ENCODE results near the gene ZNF117. TPM values are rescaled to one million over a fixed set of nuclear protein-coding genes. Genes with fewer than 3 reads are reported as not detected.

Gene ZNF117
- total and polyA plus RNA-seq, 9 of the 15 experiments (the other 6 are each of a cell fraction or from before 2014, with no cell fraction given) = 2.5 to 18.9 (median 14.1) TPM

DNA sequence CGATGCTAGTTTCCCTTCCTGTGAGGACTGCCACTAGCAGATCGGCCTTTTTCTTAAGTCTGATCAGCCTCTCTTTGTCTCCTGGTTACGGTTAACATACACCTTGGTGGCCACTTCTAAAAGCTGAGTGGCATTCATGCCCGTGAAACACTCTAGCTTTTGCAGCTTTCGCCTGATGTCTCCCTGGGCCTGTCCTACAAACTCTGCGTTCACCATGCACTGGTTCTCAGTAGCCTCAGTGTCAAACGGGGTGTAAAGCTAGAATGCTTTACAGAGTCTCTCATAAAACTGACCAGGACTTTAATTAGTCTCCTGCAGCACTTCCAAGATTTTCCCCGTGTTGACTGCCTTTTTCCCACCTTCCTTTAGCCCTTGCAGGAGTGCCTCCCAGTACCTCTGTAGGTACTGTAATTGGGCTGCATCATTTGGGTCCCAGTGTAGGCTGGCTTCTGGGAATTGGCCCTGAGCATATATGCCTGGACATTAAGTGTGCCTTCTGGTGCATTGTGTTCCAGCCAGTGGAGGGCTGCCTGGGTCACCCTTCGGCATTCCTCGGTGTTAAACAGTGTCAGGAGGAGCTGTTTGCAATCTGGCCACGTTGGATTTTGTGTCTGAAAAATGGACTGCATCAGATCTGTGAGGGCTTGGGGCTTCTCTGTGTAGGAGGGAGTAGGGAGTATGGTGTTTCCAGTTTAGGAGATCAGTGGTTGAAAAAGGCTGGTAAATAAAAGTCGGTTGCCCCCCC lies 6.5 kb upstream of the ZNF117 start:
- Histone ChIP-seq H2AFZ (ENCODE audit: low read depth, low read length) (no peak overlapping the region), H3K27ac (ENCODE audit: extremely low read depth, low read depth, low read length) (no peak overlapping the region; the same call in 2 of the 3 replicates), H3K9me1 (ENCODE audit: control insufficient read depth, insufficient read depth, low read length) (no peaks in the 10 kb centered on the region), H3K27me3 (ENCODE audit: control insufficient read depth in 2 of 2, insufficient read depth in 2 of 2, low read length in 2 of 2) (no peaks in the 10 kb centered on the region), H3K79me2 (ENCODE audit: control insufficient read depth, insufficient read depth, low read length) (peaks cover 44% of the 10 kb centered on the region), H3K4me2 (ENCODE audit: insufficient read depth, low read length) (no peak overlapping the region), H3K9ac (ENCODE audit: insufficient read depth in 1 of 2, low read depth in 2 of 2, low read length in 2 of 2) (no peak overlapping the region), H3K4me1 (replicated peaks in 1 of 2; ENCODE audit: control insufficient read depth in 2 of 2, insufficient read depth in 2 of 2, low read length in 2 of 2) (peaks cover 14 to 33% of the 10 kb centered on the region in 2 experiments; a peak in 4 of 5 replicates), H3K4me3 (no peak overlapping the region), H3K36me3 (ENCODE audit: control insufficient read depth, insufficient read depth, low read length) (peaks cover 48% of the 10 kb centered on the region), H4K20me1 (replicated peaks; ENCODE audit: control insufficient read depth, insufficient read depth, low read length) (no peaks in the 10 kb centered on the region), H3K9me3 (replicated peaks; ENCODE audit: control insufficient read depth, insufficient read depth, low read depth, low read length) (peaks cover 75% of the 10 kb centered on the region)
- CTCF ChIA-PET (ENCODE audit: low intra/inter-chr PET ratio) = no interaction called here
- no TSS peak for BruUV-seq (replicated peaks)
- 91% methylated on average over 12 of the region's 12 CpGs for WGBS (ENCODE audit: insufficient coverage, low coverage, missing lambda C conversion rate)
- POLR2A ChIA-PET = no interaction called here
- intact Hi-C loops (cut with micrococcal nuclease) (loop anchor here (5.0 kb wide), 2 partner anchors 45 to 95 kb away; partner anchors contain the start of gene ZNF273), in situ Hi-C loops (cut with MboI) (no loop called here)
- TF ChIP-seq POLR2B (IDR thresholded peaks at IDR 0.05; ENCODE audit: low read depth, partially characterized antibody) = peak; percentile 11
- TF ChIP-seq, protein P1, sequence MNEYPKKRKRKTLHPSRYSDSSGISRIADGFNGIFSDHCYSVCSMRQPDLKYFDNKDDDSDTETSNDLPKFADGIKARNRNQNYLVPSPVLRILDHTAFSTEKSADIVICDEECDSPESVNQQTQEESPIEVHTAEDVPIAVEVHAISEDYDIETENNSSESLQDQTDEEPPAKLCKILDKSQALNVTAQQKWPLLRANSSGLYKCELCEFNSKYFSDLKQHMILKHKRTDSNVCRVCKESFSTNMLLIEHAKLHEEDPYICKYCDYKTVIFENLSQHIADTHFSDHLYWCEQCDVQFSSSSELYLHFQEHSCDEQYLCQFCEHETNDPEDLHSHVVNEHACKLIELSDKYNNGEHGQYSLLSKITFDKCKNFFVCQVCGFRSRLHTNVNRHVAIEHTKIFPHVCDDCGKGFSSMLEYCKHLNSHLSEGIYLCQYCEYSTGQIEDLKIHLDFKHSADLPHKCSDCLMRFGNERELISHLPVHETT (CRISPR knock-in tag; conservative IDR thresholded peaks at IDR 0.05 in 1 of 2, IDR thresholded peaks at IDR 0.05 in 1 of 2) = 0 out of 4 replicates have a peak, but pooled peaks of 1 of the 2 experiments have one; percentile 29
- TF ChIP-seq SMARCB1 (IDR thresholded peaks at IDR 0.05; ENCODE audit: insufficient read length, low read depth) = no peak
- TF ChIP-seq ZNF584 (CRISPR knock-in tag; IDR thresholded peaks at IDR 0.05; ENCODE audit: low read depth) = no peak
- 0 out of 2 replicates have a peak, but pooled peaks have one; percentile 2 for TF ChIP-seq SUPT5H (IDR thresholded peaks at IDR 0.05)
- no peak for DNase-seq (ENCODE audit: extremely low read depth in 1 of 4, low spot score in 3 of 4)
- no peak for ATAC-seq
- no peak for FAIRE-seq

Measured in K562 (cell line).